MM.1S (cell line): Measurements from ENCODE around the gene IYD.
A peak's percentile ranks its signal among the peaks of the same experiment; 100 is the strongest.

ENCODE experiments used
- DNase-seq: peaks from one replicate; pipeline ENCODE4 v3.0.0-alpha.2; 2015
- H2AFZ ChIP-seq: fragments of 300-600 bp; sonication (generic); 2 replicates; pipeline ENCODE4 v1.6.0; 2016; ENCODE audit warnings: antibody characterized with exemption, low read length
- H3F3A ChIP-seq: fragments of 300-600 bp; sonication (generic); 2 replicates; pipeline ENCODE4 v1.6.1; 2016; ENCODE audit warnings: mild to moderate bottlenecking, antibody characterized with exemption, low read length, moderate library complexity, mixed read lengths; ENCODE audit not compliant: insufficient read depth
- H3K27ac ChIP-seq: fragments of 300-600 bp; sonication (generic); 2 replicates; pipeline ENCODE4 v1.5.1; 2016; ENCODE audit warnings: mild to moderate bottlenecking, low read length
- H3K27me3 ChIP-seq: fragments of 300-600 bp; sonication (generic); replicated peaks from 2 replicates; pipeline ENCODE4 v1.6.0; 2016; ENCODE audit warnings: low read length; ENCODE audit not compliant: insufficient read depth
- H3K36me3 ChIP-seq: fragments of 300-600 bp; sonication (generic); replicated peaks from 2 replicates; pipeline ENCODE4 v1.6.1; 2016; ENCODE audit warnings: mild to moderate bottlenecking, low read length, mixed read lengths; ENCODE audit not compliant: insufficient read depth
- H3K4me1 ChIP-seq: fragments of 300-600 bp; sonication (generic); 2 replicates; pipeline ENCODE4 v1.6.1; 2016; ENCODE audit warnings: low read length, mixed read lengths
- H3K4me2 ChIP-seq: fragments of 300-600 bp; sonication (generic); 2 replicates; pipeline ENCODE4 v1.6.0; 2016; ENCODE audit warnings: low read depth, low read length
- H3K4me3 ChIP-seq: fragments of 300-600 bp; sonication (generic); 2 replicates; pipeline ENCODE4 v1.5.1; 2016; ENCODE audit warnings: low read length, mixed read lengths
- H3K79me2 ChIP-seq: fragments of 300-600 bp; sonication (generic); 2 replicates; pipeline ENCODE4 v1.6.1; 2016; ENCODE audit warnings: mixed run types, low read length, mixed read lengths
- H3K9ac ChIP-seq: fragments of 300-600 bp; sonication (generic); 2 replicates; pipeline ENCODE4 v1.6.1; 2016; ENCODE audit warnings: low read length, mixed read lengths
- H3K9me2 ChIP-seq: fragments of 300-600 bp; sonication (generic); replicated peaks from 2 replicates; pipeline ENCODE4 v1.6.1; 2016; ENCODE audit warnings: mild to moderate bottlenecking, low read length, mixed read lengths; ENCODE audit not compliant: insufficient read depth
- H3K9me3 ChIP-seq: fragments of 300-600 bp; sonication (generic); replicated peaks from 2 replicates; pipeline ENCODE4 v1.6.1; 2016; ENCODE audit warnings: mild to moderate bottlenecking, low read length, mixed read lengths; ENCODE audit not compliant: insufficient read depth
- H4K20me1 ChIP-seq: fragments of 300-600 bp; sonication (generic); 2 replicates; pipeline ENCODE4 v1.6.1; 2016; ENCODE audit warnings: mild to moderate bottlenecking, low read length, moderate library complexity, mixed read lengths; ENCODE audit not compliant: insufficient read depth
- CTCF ChIP-seq: fragments of 300-600 bp; sonication (generic); IDR thresholded peaks from 2 replicates; pipeline ENCODE4 v1.5.1; 2016; ENCODE audit warnings: antibody characterized with exemption, low read length, mixed read lengths
- EZH2 ChIP-seq: fragments of 300-600 bp; sonication (generic); optimal IDR thresholded peaks from 2 replicates; pipeline ENCODE3; 2017; ENCODE audit warnings: low read depth, mild to moderate bottlenecking, antibody characterized with exemption, low read length, mixed read lengths
- EZH2phosphoT487 ChIP-seq: fragments of 300-600 bp; sonication (generic); IDR thresholded peaks from 2 replicates; pipeline ENCODE4 v1.6.1; 2018; ENCODE audit warnings: antibody characterized with exemption, low read length

Gene IYD

GRCh38 chr6:150417250-150417649, 48.4 kb downstream of the IYD start:
- TF ChIP-seq EZH2 = no peak
- TF ChIP-seq CTCF = no peak
- no peak for TF ChIP-seq EZH2phosphoT487
- H3K9me2 ChIP-seq = no peaks in the 10 kb centered on the region
- H4K20me1 ChIP-seq = no peaks in the 10 kb centered on the region
- no peak overlapping the region for H3K4me3 ChIP-seq
- H3K36me3 ChIP-seq = no peaks in the 10 kb centered on the region
- H3K27ac ChIP-seq = no peak overlapping the region
- H3K79me2 ChIP-seq = no peaks in the 10 kb centered on the region
- H3K4me2 ChIP-seq = no peak overlapping the region
- H3K9me3 ChIP-seq = no peaks in the 10 kb centered on the region
- H3K4me1 ChIP-seq = 0 out of 2 replicates have a peak, but pooled peaks cover 3% of the 10 kb centered on the region
- H2AFZ ChIP-seq = no peak overlapping the region
- DNase-seq = no peak
- H3F3A ChIP-seq = no peaks in the 10 kb centered on the region
- H3K9ac ChIP-seq = no peak overlapping the region
- no peaks in the 10 kb centered on the region for H3K27me3 ChIP-seq

- H4K20me1 ChIP-seq = no peaks in the 10 kb centered on the region
- H3K4me1 ChIP-seq = 0 out of 2 replicates have a peak, but pooled peaks cover 3% of the 10 kb centered on the region
- H3K9ac ChIP-seq = no peak overlapping the region
- H3K27ac ChIP-seq = no peak overlapping the region
- H3K36me3 ChIP-seq = no peaks in the 10 kb centered on the region
- H3K9me2 ChIP-seq = no peaks in the 10 kb centered on the region
- DNase-seq = peak; percentile 67
- no peaks in the 10 kb centered on the region for H3F3A ChIP-seq
- TF ChIP-seq CTCF (peak; percentile 60), EZH2phosphoT487 (no peak)
- no peak overlapping the region for H3K4me3 ChIP-seq
- H3K27me3 ChIP-seq = no peaks in the 10 kb centered on the region
- peak overlapping the region; percentile 54; the same call in 1 of the 2 replicates for H3K4me2 ChIP-seq
- H3K9me3 ChIP-seq = no peaks in the 10 kb centered on the region
- H3K79me2 ChIP-seq = no peaks in the 10 kb centered on the region
- no peak overlapping the region for H2AFZ ChIP-seq
These were observed 49.4 kb downstream of the IYD start for GRCh38 chr6:150417899-150418826.

- H3K9me3 ChIP-seq = no peaks in the 10 kb centered on the region
- DNase-seq = peak; percentile 43
- no peaks in the 10 kb centered on the region for H3K79me2 ChIP-seq
- TF ChIP-seq EZH2 = no peak
- TF ChIP-seq EZH2phosphoT487 = no peak
- TF ChIP-seq CTCF = peak; percentile 38
- no peaks in the 10 kb centered on the region for H3K27me3 ChIP-seq
- H3K4me2 ChIP-seq = peak overlapping the region; percentile 54; the same call in 1 of the 2 replicates
- no peak overlapping the region; the same call in 1 of the 2 replicates for H3K4me3 ChIP-seq
- H3K9me2 ChIP-seq = no peaks in the 10 kb centered on the region
- H3K9ac ChIP-seq = no peak overlapping the region
- no peak overlapping the region for H3K27ac ChIP-seq
- H4K20me1 ChIP-seq = no peaks in the 10 kb centered on the region
- no peaks in the 10 kb centered on the region for H3F3A ChIP-seq
- 0 out of 2 replicates have a peak, but pooled peaks cover 3% of the 10 kb centered on the region for H3K4me1 ChIP-seq
- no peak overlapping the region for H2AFZ ChIP-seq
- no peaks in the 10 kb centered on the region for H3K36me3 ChIP-seq
These were observed 50.2 kb downstream of the IYD start for GRCh38 chr6:150418827-150419594.
